ENCODE data around the gene RHOB. TPM values are rescaled to one million over a fixed set of nuclear protein-coding genes. Genes with fewer than 3 reads are reported as not detected.

RHOB gene
- total RNA-seq, 2 donors from 2014 or later: 805 to 1,722 TPM

GRCh38 chr2:20476481-20476880, 29.6 kb downstream of the RHOB start:
- Histone ChIP-seq H3K27me3 (replicated peaks; ENCODE audit: insufficient read depth) (no peaks in the 10 kb centered on the region), H3K27ac (no peak overlapping the region), H3K4me3 (no peak overlapping the region), H3K36me3 (no peaks in the 10 kb centered on the region), H3K4me1 (ENCODE audit: control insufficient read depth in 1 of 2, low read depth in 2 of 2) (no peaks in the 10 kb centered on the region), H3K9me3 (no peaks in the 10 kb centered on the region)
- DNase-seq (ENCODE audit: low spot score) (no peak), ATAC-seq (ENCODE audit: insufficient number of reproducible peaks, low FRiP score, low read depth) (no peak)
- no peak for TF ChIP-seq CTCF (IDR thresholded peaks at IDR 0.05)

- DNase-seq (ENCODE audit: low spot score): no peak
- no peak for ATAC-seq (ENCODE audit: insufficient number of reproducible peaks, low FRiP score, low read depth)
Observed at GRCh38 chr2:20476950-20477349, 30.1 kb downstream of the RHOB start.

GRCh38 chr2:20478961-20479360, 32.1 kb downstream of the RHOB start:
- H3K9me3 ChIP-seq: no peaks in the 10 kb centered on the region
- no peaks in the 10 kb centered on the region for H3K36me3 ChIP-seq
- H3K27ac ChIP-seq: no peak overlapping the region
- no peaks in the 10 kb centered on the region for H3K27me3 ChIP-seq (replicated peaks; ENCODE audit: insufficient read depth)
- no peak overlapping the region for H3K4me3 ChIP-seq
- no peak for ATAC-seq (ENCODE audit: insufficient number of reproducible peaks, low FRiP score, low read depth)
- DNase-seq (ENCODE audit: low spot score): no peak
- H3K4me1 ChIP-seq (ENCODE audit: control insufficient read depth in 1 of 2, low read depth in 2 of 2): peaks cover 17 to 22% of the 10 kb centered on the region in 2 donors
- TF ChIP-seq CTCF (IDR thresholded peaks at IDR 0.05): no peak

More at GRCh38 chr2:20476950-20477349, 30.1 kb downstream of the RHOB start:
- H3K4me1 ChIP-seq (ENCODE audit: control insufficient read depth in 1 of 2, low read depth in 2 of 2): peaks cover 0 to 2% of the 10 kb centered on the region in 2 donors
- H3K9me3 ChIP-seq: no peaks in the 10 kb centered on the region
- H3K27me3 ChIP-seq (replicated peaks; ENCODE audit: insufficient read depth): no peaks in the 10 kb centered on the region
- H3K36me3 ChIP-seq: no peaks in the 10 kb centered on the region
- TF ChIP-seq CTCF (IDR thresholded peaks at IDR 0.05): no peak
- H3K27ac ChIP-seq: no peak overlapping the region
- no peak overlapping the region for H3K4me3 ChIP-seq

- Histone ChIP-seq H3K9me3 (no peaks in the 10 kb centered on the region), H3K27me3 (replicated peaks; ENCODE audit: insufficient read depth) (no peaks in the 10 kb centered on the region), H3K4me3 (no peak overlapping the region), H3K4me1 (ENCODE audit: control insufficient read depth in 1 of 2, low read depth in 2 of 2) (peaks cover 21 to 29% of the 10 kb centered on the region in 2 donors), H3K27ac (no peak overlapping the region), H3K36me3 (no peaks in the 10 kb centered on the region)
- DNase-seq (ENCODE audit: low spot score) (no peak), ATAC-seq (ENCODE audit: insufficient number of reproducible peaks, low FRiP score, low read depth) (no peak)
- no peak for TF ChIP-seq CTCF (IDR thresholded peaks at IDR 0.05)
Observed at GRCh38 chr2:20479835-20480234, 33.0 kb downstream of the RHOB start.

- no peak for TF ChIP-seq CTCF (IDR thresholded peaks at IDR 0.05)
- Histone ChIP-seq H3K9me3 (no peaks in the 10 kb centered on the region), H3K27ac (no peak overlapping the region), H3K27me3 (replicated peaks; ENCODE audit: insufficient read depth) (no peaks in the 10 kb centered on the region), H3K36me3 (no peaks in the 10 kb centered on the region), H3K4me1 (ENCODE audit: control insufficient read depth in 1 of 2, low read depth in 2 of 2) (peaks cover 21 to 29% of the 10 kb centered on the region in 2 donors), H3K4me3 (no peak overlapping the region)
- DNase-seq (ENCODE audit: low spot score) (no peak), ATAC-seq (ENCODE audit: insufficient number of reproducible peaks, low FRiP score, low read depth) (no peak)
Observed at GRCh38 chr2:20480913-20481312, 34.0 kb downstream of the RHOB start.

All from thoracic aorta (tissue), 2 donors.